ENCODE measurements around the gene HOXB9. TPM values are rescaled to one million over a fixed set of nuclear protein-coding genes. Genes with fewer than 3 reads are reported as not detected.

HOXB9 gene
- total and polyA plus RNA-seq, 9 of the 15 experiments (the other 6 are each of a cell fraction or from before 2014, with no cell fraction given) = 3.1 to 196 (median 77.6) TPM

- Histone ChIP-seq H3K4me2 (ENCODE audit: insufficient read depth, low read length) (peak overlapping the region; percentile 99), H3K9me1 (ENCODE audit: control insufficient read depth, insufficient read depth, low read length) (no peaks in the 10 kb centered on the region), H3K9me3 (replicated peaks; ENCODE audit: control insufficient read depth, insufficient read depth, low read depth, low read length) (no peaks in the 10 kb centered on the region), H2AFZ (ENCODE audit: low read depth, low read length) (0 out of 2 replicates have a peak overlapping the region, but pooled peaks have one; percentile 73), H3K79me2 (ENCODE audit: control insufficient read depth, insufficient read depth, low read length) (peaks cover 69% of the 10 kb centered on the region), H3K36me3 (ENCODE audit: control insufficient read depth, insufficient read depth, low read length) (peaks cover 6% of the 10 kb centered on the region; the same call in 1 of the 3 replicates), H3K4me1 (replicated peaks in 1 of 2; ENCODE audit: control insufficient read depth in 2 of 2, insufficient read depth in 2 of 2, low read length in 2 of 2) (peaks cover 31 to 73% of the 10 kb centered on the region in 2 experiments), H3K9ac (ENCODE audit: insufficient read depth in 1 of 2, low read depth in 2 of 2, low read length in 2 of 2) (peak overlapping the region; percentile 91 to 95), H3K4me3 (peak overlapping the region; percentile 97), H3K27me3 (ENCODE audit: control insufficient read depth in 2 of 2, insufficient read depth in 2 of 2, low read length in 2 of 2) (no peaks in the 10 kb centered on the region), H3K27ac (ENCODE audit: extremely low read depth, low read depth, low read length) (peak overlapping the region; percentile 97), H4K20me1 (replicated peaks; ENCODE audit: control insufficient read depth, insufficient read depth, low read length) (peaks cover 7% of the 10 kb centered on the region; the same call in 1 of the 2 replicates)
- DNase-seq (ENCODE audit: extremely low read depth in 1 of 4, low spot score in 3 of 4) (no peak), ATAC-seq (no peak), FAIRE-seq (no peak)
- WGBS (ENCODE audit: insufficient coverage, low coverage, missing lambda C conversion rate) = 4% methylated on average over 5 of the region's 5 CpGs
- BruUV-seq (replicated peaks) = no TSS peak
- ChIA-PET POLR2A (interaction anchor here (0.6 to 2.4 kb wide), 5 partner anchors 8 to 39 kb away, joined by 3 to 14 read pairs (median 5); no protein-coding TSS in a partner anchor), CTCF (ENCODE audit: low intra/inter-chr PET ratio) (interaction anchor here (0.6 kb wide), 1 partner anchor 680 kb away, joined by 3 read pairs; no protein-coding TSS in a partner anchor)
- intact Hi-C loops (cut with micrococcal nuclease) = loop anchor here (5.0 kb wide), 1 partner anchor 368 kb away; the partner anchor contains the start of gene IGF2BP1
- in situ Hi-C loops (cut with MboI) = loop anchor here (10.0 kb wide), 1 partner anchor 595 kb away; the partner anchor contains the start of gene COPZ2
- TF ChIP-seq RBBP5 (IDR thresholded peaks at IDR 0.05; ENCODE audit: borderline replicate concordance, insufficient read depth, low read length, poor library complexity, severe bottlenecking) (peak; percentile 57), SFPQ (IDR thresholded peaks at IDR 0.05; ENCODE audit: low read depth, low read length) (no peak), TFAP4 (CRISPR knock-in tag; IDR thresholded peaks at IDR 0.05; ENCODE audit: borderline replicate concordance) (peak; percentile 49; the same call in 1 of the 2 replicates), ZNF644 (tag; IDR thresholded peaks at IDR 0.05; ENCODE audit: low read depth) (0 out of 2 replicates have a peak, but pooled peaks have one; percentile 35), HNRNPL (IDR thresholded peaks at IDR 0.05; ENCODE audit: low read depth, low read length) (no peak), ELF2 (CRISPR knock-in tag; IDR thresholded peaks at IDR 0.05) (no peak), ELF4 (CRISPR knock-in tag; IDR thresholded peaks at IDR 0.05) (no peak), ZNF764 (CRISPR knock-in tag; IDR thresholded peaks at IDR 0.05; ENCODE audit: low read depth) (no peak), AFF4 (CRISPR knock-in tag; IDR thresholded peaks at IDR 0.05) (peak; percentile 58; the same call in 1 of the 2 replicates), GABPB1 (CRISPR knock-in tag; IDR thresholded peaks at IDR 0.05) (0 out of 2 replicates have a peak, but pooled peaks have one; percentile 16), KAT7 (CRISPR knock-in tag; IDR thresholded peaks at IDR 0.05; ENCODE audit: borderline replicate concordance) (no peak; the same call in 1 of the 2 replicates), RBFOX2 (IDR thresholded peaks at IDR 0.05; ENCODE audit: low read depth, low read length) (0 out of 2 replicates have a peak, but pooled peaks have one; percentile 29), CBFA2T2 (conservative IDR thresholded peaks at IDR 0.05) (no peak)
These were observed 3.2 kb upstream of the HOXB9 start for GRCh38 chr17:48629411-48629759.

Data from K562 (cell line).